K562 (cell line): ENCODE results near the gene OLFML3. TPM values are rescaled to one million over a fixed set of nuclear protein-coding genes. Genes with fewer than 3 reads are reported as not detected.

Experiments used
- ATAC-seq: fragments of 200-7000 bp; cut with Tn5 transposase; 3 replicates; pipeline ENCODE4 v1.9.1; 2020; ENCODE audit warnings: moderate library complexity
- BruUV-seq: library from RNA; stranded (reverse); fragments of 400-500 nt; replicated peaks from 2 replicates; lab custom pipeline; 2021; lab: Mats Ljungman, UMichigan
- CTCF ChIA-PET: fragments of 300-600 bp; formaldehyde crosslinking; extraction: SDS; loops from one replicate; lab custom pipeline; 2021; ENCODE audit warnings: low intra/inter-chr PET ratio; lab: Yijun Ruan, JAX
- POLR2A ChIA-PET: fragments of 300-600, 350-650 bp; sonication (Branson Sonifier 250); formaldehyde crosslinking; extraction: SDS; loops from one replicate; lab custom pipeline; 2021; ENCODE audit warnings: antibody characterized with exemption, inconsistent platforms; lab: Yijun Ruan, JAX
- DNase-seq, 4 experiments: peaks; one replicate each; pipeline versions ENCODE4 v3.0.0 to v3.0.0-alpha.2; 2011 to 2018; ENCODE audit warnings: low spot score in 3 of 4, mixed read lengths in 3 of 4; ENCODE audit errors: extremely low read depth in 1 of 4
- FAIRE-seq: peaks from 2 replicates; lab custom pipeline; 2011; peaks lifted over from hg19 to GRCh38; lab: Jason Lieb, UNC
- H2AFZ ChIP-seq: 2 replicates; pipeline ENCODE4 v1.6.0; 2011; ENCODE audit warnings: low read depth, low read length, control low read depth, inconsistent platforms
- H3K27ac ChIP-seq: fragments of 200-600 bp; 3 replicates; pipeline ENCODE4 v1.8.0; 2011; ENCODE audit warnings: low read depth, mild to moderate bottlenecking, control low read depth, inconsistent platforms, low read length, moderate library complexity, mixed read lengths; ENCODE audit errors: extremely low read depth
- H3K27me3 ChIP-seq, 2 experiments: fragments of 300-600 bp in 1 of 2; 2 replicates in 1 of 2; 3 replicates in 1 of 2; pipeline versions ENCODE4 v1.6.0 to v1.8.0; 2011; ENCODE audit warnings: inconsistent platforms in 2 of 2, low read length in 2 of 2, mild to moderate bottlenecking in 1 of 2, mixed read lengths in 1 of 2, moderate library complexity in 1 of 2; ENCODE audit not compliant: control insufficient read depth in 2 of 2, insufficient read depth in 2 of 2
- H3K36me3 ChIP-seq: fragments of 300-600 bp; 3 replicates; pipeline ENCODE4 v1.8.0; 2011; ENCODE audit warnings: mild to moderate bottlenecking, low read length, inconsistent platforms; ENCODE audit not compliant: control insufficient read depth, insufficient read depth
- H3K4me1 ChIP-seq, 2 experiments: fragments of 200-600 bp in 1 of 2; replicated peaks in 1 of 2; 2 replicates in 1 of 2; 3 replicates in 1 of 2; pipeline versions ENCODE4 v1.5.1 to v1.8.0; 2011; ENCODE audit warnings: inconsistent platforms in 2 of 2, low read length in 2 of 2, mild to moderate bottlenecking in 1 of 2, mixed read lengths in 1 of 2, moderate library complexity in 1 of 2; ENCODE audit not compliant: control insufficient read depth in 2 of 2, insufficient read depth in 2 of 2
- H3K4me2 ChIP-seq: 2 replicates; pipeline ENCODE4 v1.6.1; 2011; ENCODE audit warnings: low read length, control low read depth, inconsistent platforms, mixed read lengths; ENCODE audit not compliant: insufficient read depth
- H3K4me3 ChIP-seq: fragments of 200-600 bp; sonication (generic), shearing (Covaris generic); 2 replicates; pipeline ENCODE4 v1.5.1; 2016; ENCODE audit warnings: control low read depth, inconsistent platforms
- H3K79me2 ChIP-seq: fragments of 200-600 bp; 3 replicates; pipeline ENCODE4 v1.8.0; 2011; ENCODE audit warnings: low read length, inconsistent platforms; ENCODE audit not compliant: control insufficient read depth, insufficient read depth
- H3K9ac ChIP-seq, 2 experiments: 2 replicates each; pipeline versions ENCODE4 v1.6.0 to v1.6.1; 2011; ENCODE audit warnings: low read depth in 2 of 2, low read length in 2 of 2, control low read depth in 1 of 2, inconsistent platforms in 1 of 2, mild to moderate bottlenecking in 1 of 2, mixed read lengths in 1 of 2; ENCODE audit not compliant: insufficient read depth in 1 of 2
- H3K9me1 ChIP-seq: one replicate; pipeline ENCODE4 v1.6.0; 2011; ENCODE audit warnings: inconsistent platforms, mild to moderate bottlenecking, low read length, moderate library complexity; ENCODE audit not compliant: control insufficient read depth, insufficient read depth
- H3K9me3 ChIP-seq: replicated peaks from 2 replicates; pipeline ENCODE4 v1.5.1; 2011; ENCODE audit warnings: low read depth, low read length, inconsistent platforms; ENCODE audit not compliant: control insufficient read depth, insufficient read depth
- H4K20me1 ChIP-seq: replicated peaks from 2 replicates; pipeline ENCODE4 v1.6.1; 2011; ENCODE audit warnings: low read length, inconsistent platforms, mixed read lengths; ENCODE audit not compliant: control insufficient read depth, insufficient read depth
- CBFA2T2 ChIP-seq: fragments of 450-650 bp; conservative IDR thresholded peaks from 2 replicates; pipeline ENCODE4 v1.6.1; 2017; ENCODE audit warnings: mild to moderate bottlenecking
- DPF2 ChIP-seq: fragments of 450-650 bp; IDR thresholded peaks from 2 replicates; pipeline ENCODE4 v1.6.1; 2016
- JUNB ChIP-seq: fragments of 450-650 bp; formaldehyde crosslinking; conservative IDR thresholded peaks from 2 replicates; pipeline ENCODE4 v1.4.0; 2020; ENCODE audit warnings: mild to moderate bottlenecking
- KLF13 ChIP-seq: fragments of 450-650 bp; IDR thresholded peaks from 2 replicates; pipeline ENCODE4 v1.6.1; 2016; ENCODE audit warnings: missing genetic modification characterization, low read depth, mild to moderate bottlenecking, missing compliant biosample characterization, moderate library complexity, borderline replicate concordance
- RBM14 ChIP-seq: fragments of 200-400 bp; formaldehyde crosslinking; IDR thresholded peaks from 2 replicates; pipeline ENCODE4 v1.6.1; 2018; ENCODE audit warnings: low read depth, mild to moderate bottlenecking, low read length, moderate library complexity, borderline replicate concordance; ENCODE audit not compliant: insufficient read depth
- SP1 ChIP-seq: sonication (generic); formaldehyde crosslinking; IDR thresholded peaks from 2 replicates; pipeline ENCODE4 v1.8.1; 2022; ENCODE audit warnings: mild to moderate bottlenecking, missing genetic modification reagents
- STAG1 ChIP-seq: sonication (generic); formaldehyde crosslinking; IDR thresholded peaks from 2 replicates; pipeline ENCODE4 v1.5.0; 2020; ENCODE audit warnings: missing genetic modification reagents, borderline replicate concordance
- TRIM25 ChIP-seq: fragments of 450-650 bp; IDR thresholded peaks from 2 replicates; pipeline ENCODE4 v1.7.0; 2016; ENCODE audit warnings: borderline replicate concordance
- WGBS: fragments of 100-300 bp; shearing (Covaris generic); methylation state at CpG from one replicate; pipeline ENCODE4 v1.1.6; 2016; ENCODE audit warnings: low coverage, mixed read lengths; ENCODE audit not compliant: insufficient coverage; ENCODE audit errors: missing lambda C conversion rate; 5-methylcytosine and 5-hydroxymethylcytosine counted together
- in situ Hi-C: fragments of 300-500 bp; cut with MboI; formaldehyde crosslinking; loops from 4 replicates; pipeline ENCODE4 v1.15.0; 2018; ENCODE audit warnings: inconsistent platforms, mixed read lengths
- intact Hi-C: fragments of 100-400 bp; cut with micrococcal nuclease; formaldehyde crosslinking; loops from 2 replicates; pipeline ENCODE4 v1.14.2; 2022
- polyA plus RNA-seq, 8 experiments: library from polyadenylated mRNA; depleted of rRNA in 4 of 8; stranded (reverse) in 5 of 8; unstranded in 3 of 8; fragments of >200 nt; fragmentation: Nextera tagmentation in 2 of 8; fragmentation: Illumina TruSeq in 1 of 8; extraction: Ambion mirVana in 2 of 8; extraction: Trizol in 1 of 8; gene quantifications; 2 replicates each; pipeline versions ENCODE4 v1.2.1 to v1.2.3, GENCODE V29; 2011 to 2014; ENCODE audit warnings: inconsistent platforms in 1 of 8, missing spikeins in 1 of 8
- total RNA-seq, 7 experiments: library from RNA; depleted of rRNA in 6 of 7; stranded (reverse); fragments of >200 nt in 6 of 7; fragmentation: Illumina TruSeq in 2 of 7; extraction: Trizol in 2 of 7; gene quantifications; 2 replicates each; pipeline versions ENCODE4 v1.2.1 to v1.2.3, GENCODE V29; 2011 to 2021; ENCODE audit warnings: low replicate concordance in 1 of 7

Gene OLFML3
- total and polyA plus RNA-seq, 9 of the 15 experiments (the other 6 are each of a cell fraction or from before 2014, with no cell fraction given): 0.07 to 0.13 (median 0.07) TPM; not detected in 6

GRCh38 chr1:113941245-113941559 is 38.1 kb upstream of the OLFML3 start:
- no peaks in the 10 kb centered on the region for H3K9me1 ChIP-seq
- intact Hi-C loops (no loop called here), in situ Hi-C loops (no loop called here)
- H3K4me3 ChIP-seq: no peak overlapping the region
- ChIA-PET POLR2A (interaction anchor here (3.1 to 7.3 kb wide), 2 partner anchors 11 kb away, joined by 12 to 61 read pairs; partner anchors contain the start of gene HIPK1), CTCF (no interaction called here)
- no peaks in the 10 kb centered on the region for H3K9me3 ChIP-seq
- no peak overlapping the region for H3K4me2 ChIP-seq
- no peak overlapping the region for H3K9ac ChIP-seq
- TF ChIP-seq STAG1 (CRISPR knock-in tag): no peak
- TF ChIP-seq CBFA2T2: no peak
- no peak for TF ChIP-seq KLF13 (tag)
- TF ChIP-seq SP1 (CRISPR knock-in tag): no peak
- TF ChIP-seq DPF2: no peak
- no peak for TF ChIP-seq RBM14
- TF ChIP-seq JUNB: no peak
- no peak for TF ChIP-seq TRIM25
- FAIRE-seq (no peak), DNase-seq (no peak), ATAC-seq (no peak)
- WGBS: 87% methylated on average over 7 of the region's 7 CpGs
- no peak overlapping the region for H3K27ac ChIP-seq
- H2AFZ ChIP-seq: no peak overlapping the region
- no TSS peak for BruUV-seq
- peaks cover 55% of the 10 kb centered on the region for H3K36me3 ChIP-seq
- peaks cover 16% of the 10 kb centered on the region; the same call in 1 of the 2 replicates for H4K20me1 ChIP-seq
- H3K79me2 ChIP-seq: peaks cover 92% of the 10 kb centered on the region
- no peaks in the 10 kb centered on the region for H3K27me3 ChIP-seq
- peaks cover 9 to 10% of the 10 kb centered on the region in 2 experiments; a peak in 3 of 5 replicates for H3K4me1 ChIP-seq
